GM10847 (cell line): ENCODE results near the gene HTR3A.

Source experiments
- POLR2A ChIP-seq: IDR thresholded peaks from 2 replicates; pipeline ENCODE4 v1.6.1; 2011; ENCODE audit not compliant: insufficient read length; ENCODE audit errors: extremely low read depth

HTR3A gene

DNA sequence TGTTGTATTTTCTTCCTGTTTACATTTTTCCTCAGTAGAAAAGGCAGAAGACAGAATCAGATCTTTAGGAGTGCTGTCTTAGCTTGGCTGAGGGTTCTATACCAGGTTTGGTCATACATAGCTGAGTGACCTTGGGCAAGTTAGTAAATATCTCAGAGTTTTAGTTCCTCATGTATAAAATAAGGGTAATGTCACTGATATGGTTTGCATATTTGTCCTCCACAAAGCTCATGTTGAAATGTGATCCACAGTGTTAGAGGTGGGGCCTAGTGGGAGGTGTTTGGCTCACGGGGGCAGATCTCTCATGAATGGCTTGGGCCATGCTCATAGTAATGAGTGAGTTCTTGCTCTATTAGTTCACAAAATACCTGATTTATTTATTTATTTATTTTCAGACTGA lies 7.5 kb upstream of the HTR3A start:
- TF ChIP-seq POLR2A: no peak

DNA sequence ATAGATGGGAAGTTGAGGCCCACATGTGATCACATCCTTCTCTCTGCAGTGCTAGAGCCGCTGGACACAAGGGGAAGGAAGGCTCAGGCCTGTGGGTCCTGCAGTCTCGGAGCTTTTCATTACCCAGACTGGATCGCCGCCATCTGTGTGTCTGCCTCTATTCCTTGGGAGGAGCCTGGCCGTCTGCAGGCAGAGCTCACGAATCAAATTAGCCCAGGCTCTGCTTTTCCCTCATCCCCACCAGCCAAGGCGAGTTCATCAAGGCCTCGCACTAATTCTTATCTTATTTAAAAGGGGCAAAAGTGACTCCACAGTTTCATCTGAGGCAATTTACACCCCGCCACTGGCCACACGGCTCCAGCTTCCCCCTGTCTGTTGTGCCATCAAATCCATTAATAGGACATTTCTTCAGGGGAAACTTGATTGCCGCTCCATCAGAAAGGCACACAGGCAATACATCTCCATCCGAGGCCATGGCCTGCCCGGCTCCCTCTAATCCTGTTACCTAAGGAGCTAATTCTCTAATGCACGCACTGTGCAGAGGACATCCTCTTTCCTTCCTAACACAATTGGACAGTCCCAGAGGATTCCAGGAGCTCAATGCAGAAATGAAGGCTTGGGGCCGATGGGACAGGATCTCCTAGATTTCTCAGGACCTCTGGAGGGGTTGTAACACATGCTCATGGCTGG lies 3.3 kb upstream of the HTR3A start:
- no peak for TF ChIP-seq POLR2A

DNA sequence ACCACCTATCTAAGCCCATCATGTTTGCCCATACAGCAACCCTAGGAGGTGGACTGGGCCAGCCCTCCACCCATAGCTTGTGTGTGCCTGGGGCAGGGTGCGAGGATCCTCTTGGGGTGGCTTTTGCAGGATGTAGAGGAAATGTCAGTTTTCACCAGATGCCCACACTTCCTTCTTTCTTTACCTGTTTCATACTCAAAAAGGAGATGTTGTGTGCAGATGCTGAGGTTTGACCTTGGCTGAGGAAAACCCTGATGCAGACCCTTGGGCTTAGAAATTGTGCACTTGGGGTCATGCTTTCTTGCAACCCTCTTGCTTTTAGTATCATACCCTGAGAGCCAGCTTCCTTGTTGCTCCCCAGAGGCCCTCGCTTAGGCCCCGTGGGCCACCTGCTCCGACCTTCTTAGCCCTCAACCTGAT lies 2.2 kb downstream of the HTR3A start:
- no peak for TF ChIP-seq POLR2A

DNA sequence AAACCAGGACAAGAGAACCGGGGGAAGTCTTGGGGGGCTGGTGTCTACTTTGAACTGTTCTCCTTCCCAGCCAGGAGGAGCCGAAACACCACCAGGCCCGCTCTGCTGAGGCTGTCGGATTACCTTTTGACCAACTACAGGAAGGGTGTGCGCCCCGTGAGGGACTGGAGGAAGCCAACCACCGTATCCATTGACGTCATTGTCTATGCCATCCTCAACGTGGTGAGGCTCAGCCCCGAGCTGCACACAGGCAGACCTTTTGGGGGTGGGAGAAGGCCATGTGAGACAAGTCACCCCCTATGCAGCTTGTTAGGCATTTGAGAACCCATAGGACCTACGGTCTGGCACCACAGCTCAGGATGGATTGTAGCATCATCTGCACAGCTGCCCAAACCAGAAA lies 2.8 kb downstream of the HTR3A start:
- TF ChIP-seq POLR2A: no peak

DNA sequence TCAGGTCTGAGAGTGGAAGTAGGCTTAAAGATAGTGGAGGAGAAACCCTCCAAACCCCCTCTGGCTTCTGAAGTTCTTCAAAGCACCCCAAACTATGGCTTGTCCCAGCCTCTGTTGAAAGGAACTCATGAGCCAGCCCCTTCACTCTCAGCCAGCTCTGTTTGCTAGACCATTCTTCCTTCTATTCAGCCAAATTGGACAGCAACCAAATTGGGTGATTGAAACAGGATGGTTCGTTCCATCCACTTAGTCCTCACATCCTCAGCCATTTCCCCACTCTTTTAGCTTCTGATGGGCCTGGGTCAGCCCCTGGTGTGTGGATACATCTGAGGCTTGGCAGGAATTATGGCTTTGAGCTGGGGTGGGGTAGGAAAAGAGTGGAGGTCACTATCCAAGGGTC lies 4.5 kb downstream of the HTR3A start:
- TF ChIP-seq POLR2A: no peak

DNA sequence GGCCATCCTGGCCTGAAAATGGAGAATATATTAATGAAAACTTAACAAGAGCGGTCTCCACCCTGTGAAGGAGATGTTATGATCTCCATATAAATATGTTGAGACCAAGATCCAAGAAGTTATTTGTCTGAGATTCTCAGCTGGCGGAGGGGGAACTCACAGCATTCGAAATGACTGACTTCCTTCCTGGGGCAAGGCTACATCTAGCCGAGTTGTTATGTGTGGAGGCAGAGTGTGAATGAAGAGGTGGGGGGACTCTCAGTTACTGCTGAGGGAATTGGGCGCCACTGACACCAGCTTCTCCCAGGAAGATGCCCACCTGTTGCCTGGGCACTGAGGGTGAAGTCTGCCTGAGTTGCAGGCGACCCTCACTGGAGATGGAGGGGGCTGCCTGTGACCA lies 5.9 kb downstream of the HTR3A start:
- TF ChIP-seq POLR2A: no peak

DNA sequence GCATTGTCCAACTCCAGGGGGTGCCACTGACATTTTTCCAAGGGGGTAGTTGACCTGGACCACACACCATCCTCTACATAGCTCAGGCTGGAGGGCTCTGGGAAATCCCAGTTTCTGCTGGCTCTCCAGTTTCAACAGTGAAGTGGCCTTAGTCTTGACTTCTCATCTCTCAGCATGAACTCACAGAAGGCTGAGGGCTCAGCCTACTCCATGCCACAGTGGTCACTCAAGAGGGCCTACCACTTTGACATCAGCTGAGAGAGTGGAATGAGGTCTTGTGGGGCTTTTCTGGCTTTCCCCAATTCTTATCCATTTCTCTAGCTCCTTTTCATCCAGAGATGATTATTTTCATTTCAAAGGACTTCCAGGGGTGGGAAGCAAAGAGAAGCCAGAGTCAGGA lies 7.4 kb downstream of the HTR3A start:
- no peak for TF ChIP-seq POLR2A

DNA sequence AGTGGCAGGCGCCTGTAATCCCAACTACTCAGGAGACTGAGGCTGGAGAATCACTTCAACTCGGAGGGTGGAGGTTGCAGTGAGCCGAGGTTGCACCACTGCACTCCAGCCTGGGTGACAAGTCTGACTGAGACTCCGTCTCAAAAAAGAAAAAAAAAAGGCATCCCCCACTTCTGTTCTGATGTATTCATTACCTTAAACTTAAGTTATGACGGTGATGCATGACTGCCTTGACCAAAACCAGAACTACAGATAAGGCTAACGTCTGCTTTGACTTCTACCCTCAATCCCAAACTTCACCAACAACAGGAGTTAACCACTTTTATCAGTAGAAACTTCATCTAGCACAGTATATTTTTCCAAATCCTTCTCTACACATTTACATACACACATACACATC lies 9.9 kb downstream of the HTR3A start:
- no peak for TF ChIP-seq POLR2A

DNA sequence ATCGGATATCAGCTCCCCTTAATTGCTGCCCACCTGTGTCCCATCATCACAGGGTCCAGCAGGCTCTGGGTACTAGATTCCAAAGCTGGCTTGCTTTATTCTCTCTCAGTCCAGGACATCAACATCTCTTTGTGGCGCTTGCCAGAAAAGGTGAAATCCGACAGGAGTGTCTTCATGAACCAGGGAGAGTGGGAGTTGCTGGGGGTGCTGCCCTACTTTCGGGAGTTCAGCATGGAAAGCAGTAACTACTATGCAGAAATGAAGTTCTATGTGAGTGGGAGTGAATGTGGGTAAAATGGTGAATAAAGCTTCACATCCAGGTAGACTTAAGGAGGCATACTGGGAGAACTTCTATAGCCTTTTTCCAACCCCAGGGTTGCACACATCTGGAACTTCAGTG lies 11.0 kb downstream of the HTR3A start:
- TF ChIP-seq POLR2A: no peak

DNA sequence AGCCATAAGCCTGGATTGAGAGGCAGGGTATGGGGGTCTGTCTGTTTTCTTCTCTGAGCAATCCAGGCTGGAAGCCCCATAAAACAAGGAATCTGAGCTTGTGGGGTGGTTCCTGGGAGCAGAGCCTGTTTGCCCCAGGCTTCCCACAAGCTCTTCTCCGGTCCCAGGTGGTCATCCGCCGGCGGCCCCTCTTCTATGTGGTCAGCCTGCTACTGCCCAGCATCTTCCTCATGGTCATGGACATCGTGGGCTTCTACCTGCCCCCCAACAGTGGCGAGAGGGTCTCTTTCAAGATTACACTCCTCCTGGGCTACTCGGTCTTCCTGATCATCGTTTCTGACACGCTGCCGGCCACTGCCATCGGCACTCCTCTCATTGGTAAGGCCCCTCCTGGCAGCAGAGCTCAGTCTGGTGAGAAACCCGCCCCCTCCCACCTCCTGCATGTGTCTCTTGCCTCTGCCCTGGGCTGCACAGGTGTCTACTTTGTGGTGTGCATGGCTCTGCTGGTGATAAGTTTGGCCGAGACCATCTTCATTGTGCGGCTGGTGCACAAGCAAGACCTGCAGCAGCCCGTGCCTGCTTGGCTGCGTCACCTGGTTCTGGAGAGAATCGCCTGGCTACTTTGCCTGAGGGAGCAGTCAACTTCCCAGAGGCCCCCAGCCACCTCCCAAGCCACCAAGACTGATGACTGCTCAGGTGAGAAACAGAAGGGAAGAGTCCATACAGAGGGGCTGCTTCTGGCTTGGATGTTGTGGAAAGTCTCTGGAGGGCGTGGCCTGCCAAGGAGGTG lies 11.6 kb downstream of the HTR3A start:
- no peak for TF ChIP-seq POLR2A

DNA sequence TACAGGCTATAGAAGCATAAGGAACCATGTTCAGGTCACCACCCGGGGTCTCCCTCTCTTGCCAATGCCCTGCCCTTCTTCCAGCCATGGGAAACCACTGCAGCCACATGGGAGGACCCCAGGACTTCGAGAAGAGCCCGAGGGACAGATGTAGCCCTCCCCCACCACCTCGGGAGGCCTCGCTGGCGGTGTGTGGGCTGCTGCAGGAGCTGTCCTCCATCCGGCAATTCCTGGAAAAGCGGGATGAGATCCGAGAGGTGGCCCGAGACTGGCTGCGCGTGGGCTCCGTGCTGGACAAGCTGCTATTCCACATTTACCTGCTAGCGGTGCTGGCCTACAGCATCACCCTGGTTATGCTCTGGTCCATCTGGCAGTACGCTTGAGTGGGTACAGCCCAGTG lies 14.5 kb downstream of the HTR3A start:
- no peak for TF ChIP-seq POLR2A

DNA sequence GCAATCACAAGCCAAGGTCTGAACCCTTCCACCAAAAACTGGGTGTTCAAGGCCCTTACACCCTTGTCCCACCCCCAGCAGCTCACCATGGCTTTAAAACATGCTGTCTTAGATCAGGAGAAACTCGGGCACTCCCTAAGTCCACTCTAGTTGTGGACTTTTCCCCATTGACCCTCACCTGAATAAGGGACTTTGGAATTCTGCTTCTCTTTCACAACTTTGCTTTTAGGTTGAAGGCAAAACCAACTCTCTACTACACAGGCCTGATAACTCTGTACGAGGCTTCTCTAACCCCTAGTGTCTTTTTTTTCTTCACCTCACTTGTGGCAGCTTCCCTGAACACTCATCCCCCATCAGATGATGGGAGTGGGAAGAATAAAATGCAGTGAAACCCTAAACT lies 15.0 kb downstream of the HTR3A start:
- TF ChIP-seq POLR2A: no peak

DNA sequence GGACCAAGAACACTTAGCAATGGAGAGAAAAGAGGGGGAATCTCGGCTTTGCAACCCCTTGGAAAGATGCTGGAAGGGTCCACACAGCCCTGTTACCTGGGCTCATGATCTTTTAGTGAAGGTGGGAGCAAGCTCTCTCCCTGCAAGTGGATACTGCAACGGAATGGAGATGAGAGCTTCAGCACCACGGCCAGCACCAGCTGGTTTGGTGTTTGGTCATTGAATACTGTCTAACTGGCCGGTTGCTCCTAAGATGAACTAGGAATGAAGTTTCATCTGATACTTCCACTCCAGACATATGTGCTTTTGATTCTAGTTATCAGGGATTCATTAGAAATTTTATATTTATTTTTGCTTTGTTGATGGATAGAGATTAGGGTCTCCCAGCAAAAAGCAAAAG lies 16.3 kb downstream of the HTR3A start:
- TF ChIP-seq POLR2A: no peak

DNA sequence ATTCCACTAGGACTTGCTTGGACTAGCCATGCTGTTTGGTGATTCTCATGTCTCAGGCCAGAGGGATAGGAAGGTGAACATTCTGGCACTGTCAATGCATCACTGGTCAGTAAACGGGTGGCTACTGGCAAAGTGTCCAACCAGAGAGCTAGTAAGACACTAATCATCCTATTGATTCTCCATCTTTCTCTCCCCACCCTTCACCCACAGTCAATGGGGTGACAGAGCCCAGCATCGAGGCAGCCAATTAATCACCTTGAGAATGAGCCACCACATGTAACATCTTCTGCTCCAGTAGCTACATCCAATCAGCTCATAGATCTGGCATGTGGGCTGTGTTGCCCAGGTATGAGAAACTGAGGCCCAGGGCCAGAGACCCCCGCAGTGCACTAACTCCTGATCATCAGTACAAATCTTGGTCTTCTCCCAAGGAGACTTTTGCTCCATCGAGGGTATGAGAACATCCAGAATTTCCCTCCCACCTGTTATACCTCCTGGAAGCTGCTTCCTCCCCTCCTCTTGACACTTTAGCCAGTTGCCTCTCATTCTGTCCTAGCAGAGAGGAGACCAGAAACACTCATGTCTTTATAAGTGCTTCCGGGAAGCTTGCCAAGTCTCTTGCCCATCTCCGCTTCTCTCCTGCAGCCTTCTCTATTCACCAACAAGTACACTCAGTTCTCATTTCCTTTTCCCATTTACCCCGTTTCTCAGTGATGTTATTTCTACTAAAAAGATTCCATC lies 17.0 kb downstream of the HTR3A start:
- no peak for TF ChIP-seq POLR2A

DNA sequence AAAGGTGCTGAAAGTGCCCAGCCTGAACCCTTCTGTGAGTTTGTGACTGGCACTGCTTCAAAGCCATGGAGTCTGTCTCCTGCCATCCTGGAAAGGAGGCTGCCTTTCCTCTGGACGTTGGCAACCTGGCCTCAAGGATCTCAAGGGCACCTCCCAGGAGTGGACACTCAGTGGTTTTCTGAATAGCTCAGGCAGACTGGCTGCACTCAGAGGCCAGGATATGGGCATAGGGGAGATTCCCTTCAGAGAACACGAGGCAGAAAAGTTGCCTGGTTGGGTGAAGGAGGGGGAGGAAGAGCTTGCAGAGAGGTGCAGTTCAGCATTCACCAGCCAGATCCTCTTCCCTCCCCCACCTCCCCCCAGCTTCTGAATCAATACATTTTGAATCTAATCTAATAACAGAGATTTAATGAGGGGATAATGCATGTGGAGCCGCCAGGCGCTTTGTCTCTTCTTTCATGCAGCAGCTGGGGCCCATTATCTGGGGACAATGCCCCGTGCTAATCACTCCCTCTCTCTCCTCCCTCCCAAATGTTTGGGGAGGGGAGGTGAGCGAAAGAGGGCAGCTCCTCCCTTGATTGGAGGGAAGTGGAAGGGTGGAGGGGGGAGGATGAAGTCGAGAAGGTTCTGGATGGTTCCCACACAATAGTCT lies 17.7 kb downstream of the HTR3A start:
- TF ChIP-seq POLR2A: no peak

DNA sequence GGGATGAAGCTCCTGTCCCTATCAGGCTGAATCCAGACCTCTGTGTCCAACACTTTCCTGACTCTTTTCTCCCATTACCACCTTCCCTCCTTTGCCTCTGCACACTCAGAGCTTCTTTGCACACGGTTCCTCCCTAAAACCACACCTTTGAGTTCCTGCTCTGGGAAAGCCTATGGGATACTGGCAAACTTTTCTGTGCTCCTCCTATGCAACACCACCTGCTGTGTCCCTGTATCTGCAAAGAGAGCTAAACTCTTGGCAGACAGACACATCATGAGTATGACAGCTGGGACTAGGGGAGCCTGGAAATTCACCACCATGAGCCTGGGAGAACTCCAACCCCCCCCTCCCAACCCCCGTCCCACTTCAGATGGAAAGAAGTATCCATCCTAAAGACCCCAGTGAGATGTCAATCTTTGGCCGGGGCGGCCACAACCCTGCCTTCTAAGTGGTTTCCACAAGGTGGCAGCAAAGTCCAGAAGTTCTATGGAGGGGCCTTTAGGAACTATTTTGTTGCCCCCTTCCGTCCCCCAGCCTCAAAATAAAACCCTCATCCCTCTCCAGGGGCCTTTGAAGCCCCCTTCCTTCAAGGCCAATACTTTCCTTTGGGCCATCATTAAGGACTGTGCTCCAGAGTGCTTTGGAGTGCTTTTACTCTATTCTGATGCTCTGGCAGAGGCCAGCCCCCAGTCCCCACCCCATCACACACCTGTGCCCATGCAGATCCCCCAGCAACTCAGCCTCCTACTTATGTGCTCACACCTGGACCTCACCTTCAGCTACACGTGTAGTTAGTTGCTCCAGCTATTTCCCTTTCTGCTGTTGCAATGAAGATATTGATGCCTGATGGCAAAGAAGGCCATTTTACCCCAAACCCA lies 19.4 kb downstream of the HTR3A start:
- no peak for TF ChIP-seq POLR2A
